PC-3 (cell line): ENCODE measurements around the gene PLCZ1. TPM values are rescaled to one million over a fixed set of nuclear protein-coding genes. Genes with fewer than 3 reads are reported as not detected.
A peak's percentile ranks its signal among the peaks of the same experiment; 100 is the strongest.

Experiments used
- ATAC-seq: fragments of 200-7000 bp; cut with Tn5 transposase; 2 replicates; pipeline ENCODE4 v1.9.1; 2020; ENCODE audit warnings: mild to moderate bottlenecking, moderate library complexity
- BruUV-seq: library from RNA; stranded (reverse); fragments of 400-500 nt; replicated peaks from 2 replicates; lab custom pipeline; 2021; lab: Mats Ljungman, UMichigan
- CTCF ChIA-PET: fragments of 300-600 bp; sonication (Branson Sonifier 250); formaldehyde crosslinking; loops from one replicate; lab custom pipeline; 2022; ENCODE audit warnings: antibody characterized with exemption; lab: Charles Lee
- POLR2A ChIA-PET: fragments of 300-600 bp; sonication (Branson Sonifier 250); formaldehyde crosslinking; loops from one replicate; lab custom pipeline; 2022; ENCODE audit warnings: antibody characterized with exemption; ENCODE audit not compliant: unreplicated experiment; lab: Charles Lee
- DNase-seq: peaks from one replicate; pipeline ENCODE4 v3.0.0-alpha.2; 2015
- H2AFZ ChIP-seq: fragments of 300-600 bp; sonication (generic); 2 replicates; pipeline ENCODE4 v1.6.0; 2016; ENCODE audit warnings: antibody characterized with exemption, low read length
- H3F3A ChIP-seq: fragments of 300-600 bp; sonication (generic); one replicate; pipeline ENCODE4 v1.6.0; 2017; ENCODE audit warnings: antibody characterized with exemption, low read length, control low read depth, mild to moderate bottlenecking; ENCODE audit not compliant: unreplicated experiment
- H3K27ac ChIP-seq: fragments of 300-600 bp; sonication (generic); 2 replicates; pipeline ENCODE4 v1.5.1; 2016; ENCODE audit warnings: mild to moderate bottlenecking, low read length
- H3K27me3 ChIP-seq: fragments of 300-600 bp; sonication (generic); 2 replicates; pipeline ENCODE4 v1.6.1; 2016; ENCODE audit warnings: low read length, mixed read lengths
- H3K36me3 ChIP-seq: fragments of 300-600 bp; sonication (generic); 2 replicates; pipeline ENCODE4 v1.6.1; 2016; ENCODE audit warnings: low read depth, mixed run types, low read length, mixed read lengths
- H3K4me1 ChIP-seq: fragments of 300-600 bp; sonication (generic); 2 replicates; pipeline ENCODE4 v1.5.1; 2016; ENCODE audit warnings: low read length; ENCODE audit not compliant: insufficient read depth
- H3K4me2 ChIP-seq: fragments of 300-600 bp; sonication (generic); 2 replicates; pipeline ENCODE4 v1.6.0; 2016; ENCODE audit warnings: low read length
- H3K4me3 ChIP-seq: fragments of 300-600 bp; sonication (generic); 2 replicates; pipeline ENCODE4 v1.5.1; 2016; ENCODE audit warnings: mild to moderate bottlenecking, low read length, mixed read lengths
- H3K79me2 ChIP-seq: fragments of 300-600 bp; sonication (generic); 2 replicates; pipeline ENCODE4 v1.6.1; 2017; ENCODE audit warnings: low read length, mixed read lengths
- H3K9ac ChIP-seq: fragments of 300-600 bp; sonication (generic); 2 replicates; pipeline ENCODE4 v1.6.0; 2016; ENCODE audit warnings: mild to moderate bottlenecking, low read length
- H3K9me2 ChIP-seq: fragments of 300-600 bp; sonication (generic); replicated peaks from 2 replicates; pipeline ENCODE4 v1.6.1; 2016; ENCODE audit warnings: mixed run types, low read length, mixed read lengths
- H3K9me3 ChIP-seq: fragments of 300-600 bp; sonication (generic); 2 replicates; pipeline ENCODE4 v1.6.1; 2016; ENCODE audit warnings: low read length, mixed read lengths
- H4K20me1 ChIP-seq: fragments of 300-600 bp; sonication (generic); 2 replicates; pipeline ENCODE4 v1.6.1; 2016; ENCODE audit warnings: low read length, mixed read lengths
- EZH2 ChIP-seq: fragments of 300-600 bp; sonication (generic); IDR thresholded peaks from one replicate; pipeline ENCODE4 v1.6.1; 2017; ENCODE audit warnings: antibody characterized with exemption, mild to moderate bottlenecking, low read length; ENCODE audit not compliant: unreplicated experiment
- EZH2phosphoT487 ChIP-seq: fragments of 300-600 bp; sonication (generic); IDR thresholded peaks from 2 replicates; pipeline ENCODE4 v1.6.1; 2018; ENCODE audit warnings: mild to moderate bottlenecking, antibody characterized with exemption, low read length, borderline replicate concordance
- intact Hi-C: fragments of 100-400 bp; cut with micrococcal nuclease; formaldehyde crosslinking; loops from 2 replicates; pipeline ENCODE4 v1.9.0; 2023
- total RNA-seq: library from RNA; depleted of rRNA; stranded (reverse); fragments of >200 nt; gene quantifications from 2 replicates; pipeline ENCODE4 v1.2.3, GENCODE V29; 2014
- TF ChIP-seq, protein P1 (sequence below): fragments of 300-600 bp; sonication (generic); conservative IDR thresholded peaks from 2 replicates; pipeline ENCODE4 v1.5.1; 2017; ENCODE audit warnings: antibody characterized with exemption, low read depth, mild to moderate bottlenecking, low read length

The PLCZ1 gene
- total RNA-seq, 1 experiment from 2014 or later: not detected

GRCh38 chr12:18752947-18753346 lies 15.1 kb upstream of the PLCZ1 start:
- Histone ChIP-seq H4K20me1 (no peaks in the 10 kb centered on the region), H3K27me3 (no peaks in the 10 kb centered on the region), H3K4me2 (no peak overlapping the region), H3K27ac (no peak overlapping the region), H3F3A (no peaks in the 10 kb centered on the region), H3K79me2 (no peaks in the 10 kb centered on the region), H3K4me3 (no peak overlapping the region), H2AFZ (no peak overlapping the region), H3K4me1 (peaks cover 8% of the 10 kb centered on the region; the same call in 1 of the 2 replicates), H3K9me3 (no peaks in the 10 kb centered on the region), H3K9ac (no peak overlapping the region), H3K36me3 (no peaks in the 10 kb centered on the region), H3K9me2 (no peaks in the 10 kb centered on the region)
- ATAC-seq (no peak), DNase-seq (no peak)
- BruUV-seq: no TSS peak
- intact Hi-C loops: no loop called here
- TF ChIP-seq, protein P1, sequence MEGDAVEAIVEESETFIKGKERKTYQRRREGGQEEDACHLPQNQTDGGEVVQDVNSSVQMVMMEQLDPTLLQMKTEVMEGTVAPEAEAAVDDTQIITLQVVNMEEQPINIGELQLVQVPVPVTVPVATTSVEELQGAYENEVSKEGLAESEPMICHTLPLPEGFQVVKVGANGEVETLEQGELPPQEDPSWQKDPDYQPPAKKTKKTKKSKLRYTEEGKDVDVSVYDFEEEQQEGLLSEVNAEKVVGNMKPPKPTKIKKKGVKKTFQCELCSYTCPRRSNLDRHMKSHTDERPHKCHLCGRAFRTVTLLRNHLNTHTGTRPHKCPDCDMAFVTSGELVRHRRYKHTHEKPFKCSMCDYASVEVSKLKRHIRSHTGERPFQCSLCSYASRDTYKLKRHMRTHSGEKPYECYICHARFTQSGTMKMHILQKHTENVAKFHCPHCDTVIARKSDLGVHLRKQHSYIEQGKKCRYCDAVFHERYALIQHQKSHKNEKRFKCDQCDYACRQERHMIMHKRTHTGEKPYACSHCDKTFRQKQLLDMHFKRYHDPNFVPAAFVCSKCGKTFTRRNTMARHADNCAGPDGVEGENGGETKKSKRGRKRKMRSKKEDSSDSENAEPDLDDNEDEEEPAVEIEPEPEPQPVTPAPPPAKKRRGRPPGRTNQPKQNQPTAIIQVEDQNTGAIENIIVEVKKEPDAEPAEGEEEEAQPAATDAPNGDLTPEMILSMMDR: no peak
- TF ChIP-seq EZH2phosphoT487: no peak
- no peak for TF ChIP-seq EZH2
- CTCF ChIA-PET: no interaction called here
- POLR2A ChIA-PET: interaction anchor here (0.7 kb wide), 1 partner anchor 16 kb away, joined by 3 read pairs; no protein-coding TSS in a partner anchor

DNA sequence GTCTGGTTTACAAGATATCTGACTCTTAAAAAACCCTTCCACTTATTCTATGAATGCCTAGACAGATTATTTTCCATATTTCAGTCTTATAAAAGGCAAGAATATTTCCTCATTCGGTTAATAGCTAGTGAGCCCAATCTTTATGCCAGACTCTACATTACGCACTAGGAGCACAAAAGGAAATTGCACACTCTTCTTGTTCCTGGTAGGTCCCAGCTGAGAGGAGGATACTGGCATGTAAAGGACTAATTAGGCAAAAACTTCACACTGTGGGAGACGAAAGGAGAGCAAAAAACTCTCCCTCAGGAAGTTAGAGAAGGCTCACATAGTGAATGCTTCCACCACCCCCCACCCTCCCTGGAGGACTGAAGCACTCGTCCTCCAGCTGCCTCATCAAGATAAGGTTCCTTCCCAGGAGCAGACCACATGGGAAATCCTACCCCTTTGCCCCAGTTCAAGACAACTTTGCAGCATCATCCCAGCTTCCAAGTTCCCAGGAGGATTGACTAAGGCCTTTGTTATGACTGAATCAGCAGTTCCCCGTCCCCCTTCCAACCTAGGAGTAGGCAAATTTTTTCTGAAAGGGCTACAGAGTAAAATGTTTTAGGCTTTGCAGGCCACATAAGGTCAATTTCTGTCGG lies 14.6 kb upstream of the PLCZ1 start:
- no peaks in the 10 kb centered on the region for H3K36me3 ChIP-seq
- ChIA-PET POLR2A (no interaction called here), CTCF (no interaction called here)
- H3K4me2 ChIP-seq: no peak overlapping the region
- DNase-seq (peak; percentile 43), ATAC-seq (no peak)
- peaks cover 8% of the 10 kb centered on the region; the same call in 1 of the 2 replicates for H3K4me1 ChIP-seq
- intact Hi-C loops: no loop called here
- no peak overlapping the region for H2AFZ ChIP-seq
- no peaks in the 10 kb centered on the region for H3K27me3 ChIP-seq
- H3K27ac ChIP-seq: no peak overlapping the region
- H3K9me3 ChIP-seq: no peaks in the 10 kb centered on the region
- TF ChIP-seq, protein P1: no peak
- TF ChIP-seq EZH2 (no peak), EZH2phosphoT487 (no peak)
- H3K9me2 ChIP-seq: no peaks in the 10 kb centered on the region
- BruUV-seq: no TSS peak
- H3K9ac ChIP-seq: no peak overlapping the region
- H3K4me3 ChIP-seq: no peak overlapping the region
- no peaks in the 10 kb centered on the region for H3K79me2 ChIP-seq
- no peaks in the 10 kb centered on the region for H3F3A ChIP-seq
- H4K20me1 ChIP-seq: no peaks in the 10 kb centered on the region

DNA sequence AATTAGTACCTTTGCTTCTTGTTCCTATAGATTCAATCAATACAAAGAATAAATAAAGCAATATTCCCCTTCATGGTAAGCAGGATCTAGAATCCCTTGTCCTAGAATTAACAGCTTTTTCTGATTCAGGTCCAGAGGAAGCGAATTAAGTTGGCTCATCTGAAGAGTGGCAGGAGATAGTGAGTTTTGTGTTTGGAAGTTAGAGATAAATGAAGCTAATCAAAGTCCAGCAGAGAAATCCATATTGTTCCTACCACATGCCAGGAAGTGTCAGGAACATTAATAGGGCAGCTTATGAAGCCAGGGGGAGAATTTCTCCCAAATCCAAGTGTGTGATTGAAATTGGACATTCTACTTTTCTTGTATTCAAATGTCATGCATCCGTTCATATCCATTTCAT lies 14.1 kb upstream of the PLCZ1 start:
- CTCF ChIA-PET: no interaction called here
- POLR2A ChIA-PET: no interaction called here
- Histone ChIP-seq H3K27ac (no peak overlapping the region), H3K9me3 (no peaks in the 10 kb centered on the region), H3K9ac (no peak overlapping the region), H3K4me1 (peaks cover 8% of the 10 kb centered on the region; the same call in 1 of the 2 replicates), H3K4me2 (no peak overlapping the region), H3K79me2 (no peaks in the 10 kb centered on the region), H3K36me3 (no peaks in the 10 kb centered on the region), H3K4me3 (no peak overlapping the region), H3K27me3 (no peaks in the 10 kb centered on the region), H2AFZ (no peak overlapping the region), H3F3A (no peaks in the 10 kb centered on the region), H3K9me2 (no peaks in the 10 kb centered on the region), H4K20me1 (no peaks in the 10 kb centered on the region)
- DNase-seq: no peak
- no TSS peak for BruUV-seq
- no peak for TF ChIP-seq EZH2phosphoT487
- no peak for TF ChIP-seq EZH2
- TF ChIP-seq, protein P1: no peak
- no peak for ATAC-seq
- intact Hi-C loops: no loop called here
